Measurements from ENCODE around the gene MUL1.

Gene MUL1

DNA sequence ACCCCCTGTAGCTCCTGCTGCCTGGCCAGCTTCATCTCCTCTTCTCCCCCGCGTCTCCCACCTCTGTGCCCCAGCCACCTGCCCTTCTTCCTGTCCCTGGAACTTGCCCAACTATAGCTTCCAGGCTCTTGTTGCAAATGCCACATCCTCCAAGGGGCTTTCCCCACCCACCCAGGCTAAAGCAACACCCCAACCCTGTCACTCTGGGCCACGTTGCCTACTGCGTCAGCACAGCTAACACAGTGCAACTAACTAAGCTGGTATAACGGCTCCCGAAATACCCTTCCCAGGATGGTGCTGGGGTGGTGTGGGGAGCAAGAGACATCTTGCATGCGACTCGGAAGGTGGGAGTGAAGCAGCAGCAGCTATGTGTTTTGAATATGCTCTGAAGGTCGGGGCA, 41.7 kb downstream of the MUL1 start:
- no peak for DNase-seq

GRCh38 chr1:20465187-20465586, 42.8 kb downstream of the MUL1 start:
- no peak for DNase-seq

- no peak for DNase-seq
These were observed 44.4 kb downstream of the MUL1 start for GRCh38 chr1:20463502-20463901.

DNA sequence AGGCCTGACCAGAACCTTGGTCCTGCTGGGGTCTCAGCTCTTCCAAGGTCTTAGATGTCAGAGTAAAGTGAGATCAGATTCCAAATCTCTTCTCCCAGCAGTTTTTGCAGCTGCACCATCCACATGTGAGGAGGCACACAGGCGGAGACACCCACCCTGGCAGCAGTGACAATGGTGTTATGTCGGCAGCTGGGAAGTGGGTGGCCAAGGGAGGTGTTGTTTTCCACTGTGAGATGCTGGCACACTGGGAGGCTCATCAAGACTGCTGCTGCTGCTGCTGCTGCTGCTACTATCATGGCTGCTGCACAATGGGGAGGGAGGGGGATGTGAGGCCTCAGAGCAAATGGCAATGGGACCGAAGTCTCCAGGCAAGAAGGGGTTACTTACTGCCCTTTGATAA, 45.6 kb downstream of the MUL1 start:
- no peak for DNase-seq

DNA sequence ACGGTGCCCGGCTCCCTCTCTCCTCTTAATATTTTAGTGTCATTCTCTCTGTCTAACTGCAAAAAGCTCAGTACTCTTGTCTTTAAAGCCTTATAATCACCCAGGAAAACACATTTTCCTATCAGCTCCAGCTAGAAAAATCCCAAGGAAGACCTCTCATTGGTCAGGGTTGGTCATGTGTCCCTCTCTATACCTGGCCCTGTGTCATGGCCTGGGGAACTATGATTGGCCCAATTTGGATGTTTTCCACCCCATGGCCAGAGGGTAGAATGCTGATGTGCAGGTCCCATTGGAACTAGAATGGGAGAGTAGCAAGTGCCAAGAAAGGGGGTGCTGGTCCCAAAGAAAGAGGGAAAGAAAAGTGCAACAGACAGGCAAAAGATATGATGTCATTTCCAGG, 49.2 kb downstream of the MUL1 start:
- DNase-seq = no peak

DNA sequence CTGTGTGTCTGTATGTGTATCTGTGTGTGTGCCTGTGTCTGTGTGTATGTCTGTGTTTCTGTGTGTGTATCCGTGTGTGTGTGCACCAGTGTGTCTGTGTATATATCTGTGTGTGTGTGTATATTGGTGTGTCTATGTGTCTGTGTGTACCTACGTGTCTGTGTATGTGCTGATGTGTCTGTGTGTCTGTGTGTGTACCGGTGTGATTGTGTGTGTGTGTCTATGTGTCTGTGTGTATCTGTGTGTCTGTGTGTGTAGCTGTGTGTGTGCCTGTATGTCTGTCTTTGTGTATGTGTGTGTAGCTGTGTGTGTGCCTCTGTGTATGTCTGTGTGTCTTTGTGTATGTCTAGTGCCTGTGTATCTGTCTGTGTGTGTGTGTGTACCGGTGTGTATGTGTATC, 53.9 kb downstream of the MUL1 start:
- DNase-seq = no peak

- no peak for DNase-seq
These were observed 58.1 kb downstream of the MUL1 start for GRCh38 chr1:20449735-20450311.
